Ecto neural progenitor cell (in vitro differentiated cells): ENCODE results near the gene HSFX1.

ENCODE experiments used
- DNase-seq: peaks from one replicate; pipeline ENCODE4 v3.0.0-alpha.2; 2018; ENCODE audit warnings: low spot score

HSFX1 gene

DNA sequence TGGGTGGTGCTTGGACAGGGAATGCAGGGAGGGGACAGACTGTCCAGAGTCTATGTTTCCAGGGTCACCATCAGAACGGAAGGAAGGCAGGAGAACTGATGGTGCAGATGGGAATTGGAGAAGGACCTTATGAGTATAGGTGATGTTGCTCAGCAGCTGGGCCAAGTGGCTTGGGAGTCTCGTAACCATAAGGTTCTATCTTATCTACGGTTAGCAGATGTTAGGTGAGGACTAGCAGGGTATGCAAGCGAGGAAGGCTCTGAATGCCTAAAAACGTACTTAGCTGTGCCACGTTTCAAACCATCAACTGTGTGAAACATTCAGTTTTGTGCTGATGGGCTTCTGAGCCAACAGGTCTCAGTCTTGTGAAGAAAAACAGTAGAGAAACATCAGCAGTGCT is 30.2 kb downstream of the HSFX1 start:
- no peak for DNase-seq

DNA sequence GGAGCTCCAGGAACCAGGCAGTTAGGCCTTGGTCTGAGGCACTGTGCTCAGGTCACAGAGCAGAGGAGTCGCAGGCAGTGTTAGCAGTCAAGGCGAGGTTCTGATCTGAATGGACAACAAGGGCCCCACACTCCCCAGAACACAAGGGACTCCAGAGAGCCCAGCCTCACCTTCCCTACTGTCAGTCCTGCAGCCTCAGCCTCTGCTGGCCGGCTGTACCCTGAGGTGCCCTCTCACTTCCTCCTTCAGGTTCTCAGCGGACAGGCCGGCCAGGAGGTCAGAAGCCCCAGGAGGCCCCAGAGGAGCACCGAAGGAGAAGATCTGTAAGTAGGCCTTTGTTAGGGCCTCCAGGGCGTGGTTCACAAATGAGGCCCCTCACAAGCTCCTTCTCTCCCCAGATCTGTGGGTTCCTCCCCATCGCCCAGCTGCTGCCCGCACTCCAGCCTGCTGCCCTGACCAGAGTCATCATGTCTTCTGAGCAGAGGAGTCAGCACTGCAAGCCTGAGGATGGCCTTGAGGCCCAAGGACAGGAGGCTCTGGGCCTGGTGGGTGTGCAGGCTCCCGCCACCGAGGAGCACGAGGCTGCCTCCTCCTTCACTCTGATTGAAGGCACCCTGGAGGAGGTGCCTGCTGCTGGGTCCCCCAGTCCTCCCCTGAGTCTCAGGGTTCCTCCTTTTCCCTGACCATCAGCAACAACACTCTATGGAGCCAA is 34.0 kb downstream of the HSFX1 start:
- DNase-seq: no peak

DNA sequence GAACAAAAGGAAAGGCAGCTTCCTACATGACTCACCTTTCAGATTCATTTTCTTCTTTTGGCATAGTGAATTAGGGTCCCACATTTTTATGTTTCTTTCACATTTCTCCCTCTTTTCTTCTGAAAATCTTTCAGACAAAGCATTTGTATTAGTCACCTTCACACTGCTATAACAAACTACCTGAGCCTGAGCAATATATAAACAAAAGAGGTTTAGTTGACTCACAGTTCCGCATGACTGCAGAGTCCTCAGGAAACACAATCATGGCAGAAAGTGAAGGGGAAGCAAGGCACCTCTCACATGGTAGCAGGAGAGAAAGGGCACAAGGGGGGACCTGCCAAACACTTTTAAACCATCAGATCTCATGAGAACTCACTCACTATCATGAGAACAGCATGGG is 44.8 kb downstream of the HSFX1 start:
- DNase-seq: no peak

DNA sequence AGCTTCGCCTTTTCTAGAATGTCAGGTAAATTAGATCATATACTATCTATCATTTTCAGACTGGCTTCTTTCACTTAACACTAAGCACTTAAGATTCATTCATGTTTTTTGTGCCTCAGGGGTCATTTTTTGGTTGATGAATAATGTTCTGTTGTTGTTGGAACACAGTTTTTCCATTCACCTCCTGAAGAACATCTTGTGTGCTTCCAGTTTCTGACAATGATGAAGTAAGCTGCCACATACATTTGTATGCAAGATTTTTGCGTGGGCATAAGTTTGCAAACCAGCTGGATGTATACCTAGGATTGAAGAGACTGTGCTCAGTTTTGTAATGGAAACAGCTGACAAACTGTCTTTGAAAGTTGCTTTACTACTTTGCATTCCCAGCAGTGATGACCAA is 45.5 kb downstream of the HSFX1 start:
- DNase-seq: no peak

DNA sequence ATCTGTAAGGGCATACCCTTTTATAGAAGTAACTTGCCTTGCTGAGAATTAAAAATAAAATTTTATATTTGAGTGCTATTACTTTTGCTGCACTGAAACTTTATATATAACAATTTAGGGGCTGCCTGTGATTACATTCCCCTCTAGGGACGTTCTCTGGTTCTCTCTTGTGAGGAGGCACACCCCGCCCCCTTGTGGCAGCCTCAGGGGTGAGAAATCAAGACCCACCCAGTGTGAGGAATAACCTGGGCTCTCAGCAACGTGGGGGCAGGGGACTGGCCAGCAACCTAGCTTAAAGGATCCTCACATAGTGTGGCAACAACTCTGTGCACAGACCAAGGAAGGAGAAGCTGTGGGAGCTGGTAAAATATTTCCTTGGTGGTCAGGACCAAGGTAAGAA is 51.6 kb downstream of the HSFX1 start:
- DNase-seq: no peak
